H1 (cell line): ENCODE data around the gene ANGPTL2. TPM values are rescaled to one million over a fixed set of nuclear protein-coding genes. Genes with fewer than 3 reads are reported as not detected.
A peak's percentile ranks its signal among the peaks of the same experiment; 100 is the strongest.

ENCODE experiments used
- CTCF ChIA-PET: fragments of 300-600 bp; sonication (Branson Sonifier 250); formaldehyde crosslinking; loops from one replicate; lab custom pipeline; 2021; ENCODE audit not compliant: partially characterized antibody; lab: Charles Lee
- POLR2A ChIA-PET: fragments of 300-600 bp; sonication (Branson Sonifier 250); formaldehyde crosslinking; loops from one replicate; lab custom pipeline; 2021; ENCODE audit warnings: inconsistent platforms; ENCODE audit not compliant: partially characterized antibody; lab: Charles Lee
- DNase-seq, 2 experiments: peaks; one replicate each; pipeline versions ENCODE4 v3.0.0 to v3.0.0-alpha.2; 2010 to 2022; ENCODE audit warnings: low spot score in 2 of 2, low read depth in 1 of 2, mixed read lengths in 1 of 2
- FAIRE-seq: peaks from 2 replicates; lab custom pipeline; 2011; peaks lifted over from hg19 to GRCh38; lab: Jason Lieb, UNC
- H2AFZ ChIP-seq: 2 replicates; pipeline ENCODE4 v1.8.1; 2012; ENCODE audit warnings: low read length, inconsistent platforms
- H2AK5ac ChIP-seq: 2 replicates; pipeline ENCODE4 v1.6.1; 2013; ENCODE audit warnings: low read depth, low read length
- H2BK120ac ChIP-seq: replicated peaks from 2 replicates; pipeline ENCODE3; 2013; ENCODE audit warnings: low read depth, low read length, inconsistent platforms
- H2BK12ac ChIP-seq: 2 replicates; pipeline ENCODE4 v1.6.1; 2013; ENCODE audit warnings: low read depth, low read length
- H2BK15ac ChIP-seq: 2 replicates; pipeline ENCODE4 v1.6.1; 2013; ENCODE audit warnings: low read length
- H2BK20ac ChIP-seq: 2 replicates; pipeline ENCODE4 v1.6.1; 2013; ENCODE audit warnings: low read length
- H2BK5ac ChIP-seq: 2 replicates; pipeline ENCODE4 v1.6.1; 2013; ENCODE audit warnings: low read depth, low read length
- H3K14ac ChIP-seq: 2 replicates; pipeline ENCODE4 v1.6.1; 2013; ENCODE audit warnings: inconsistent platforms; ENCODE audit not compliant: insufficient read length
- H3K18ac ChIP-seq: 2 replicates; pipeline ENCODE4 v1.6.1; 2013; ENCODE audit warnings: low read length; ENCODE audit errors: extremely low read depth
- H3K23ac ChIP-seq: 2 replicates; pipeline ENCODE4 v1.6.1; 2013; ENCODE audit warnings: inconsistent platforms; ENCODE audit not compliant: insufficient read length
- H3K23me2 ChIP-seq: 2 replicates; pipeline ENCODE4 v1.6.1; 2013; ENCODE audit warnings: low read depth, low read length
- H3K27ac ChIP-seq: 2 replicates; pipeline ENCODE4 v1.6.1; 2011; ENCODE audit warnings: low read depth, low read length, inconsistent platforms
- H3K27me3 ChIP-seq, 4 experiments: replicated peaks in 1 of 4; 1 replicate in 1 of 4; 2 replicates in 3 of 4; pipeline versions ENCODE4 v1.6.1 to v1.8.1; 2011 to 2013; ENCODE audit warnings: low read length in 3 of 4, mild to moderate bottlenecking in 3 of 4, inconsistent platforms in 2 of 4, mixed read lengths in 2 of 4, moderate library complexity in 1 of 4; ENCODE audit not compliant: control insufficient read depth in 3 of 4, insufficient read depth in 3 of 4; ENCODE audit errors: extremely low read depth in 1 of 4
- H3K36me3 ChIP-seq, 4 experiments: 2 replicates each; pipeline versions ENCODE4 v1.6.1 to v1.8.1; 2011 to 2013; ENCODE audit warnings: mild to moderate bottlenecking in 4 of 4, low read length in 3 of 4, moderate library complexity in 2 of 4, control low read depth in 1 of 4, inconsistent platforms in 1 of 4; ENCODE audit not compliant: insufficient read depth in 4 of 4, control insufficient read depth in 2 of 4
- H3K4ac ChIP-seq: replicated peaks from 2 replicates; pipeline ENCODE3; 2013; ENCODE audit warnings: low read length, low read depth, mixed read lengths, inconsistent platforms; ENCODE audit not compliant: insufficient read length
- H3K4me1 ChIP-seq, 4 experiments: replicated peaks in 1 of 4; 1 replicate in 1 of 4; 2 replicates in 3 of 4; pipeline versions ENCODE4 v1.6.1 to v1.8.1; 2011 to 2013; ENCODE audit warnings: low read length in 3 of 4, inconsistent platforms in 2 of 4, mixed read lengths in 1 of 4; ENCODE audit not compliant: insufficient read depth in 4 of 4, control insufficient read depth in 3 of 4
- H3K4me2 ChIP-seq, 2 experiments: 2 replicates each; pipeline versions ENCODE4 v1.6.1 to v1.8.1; 2011 to 2013; ENCODE audit warnings: low read depth in 2 of 2, low read length in 2 of 2, control low read depth in 1 of 2, inconsistent platforms in 1 of 2, mild to moderate bottlenecking in 1 of 2; ENCODE audit not compliant: insufficient read depth in 1 of 2
- H3K4me3 ChIP-seq, 4 experiments: fragments of 200-600, 300-600 bp in 1 of 4; sonication (generic), shearing (Covaris generic), sonication (Bioruptor Twin) in 1 of 4; 2 replicates each; pipeline versions ENCODE4 v1.5.1 to v1.8.1; 2011 to 2016; ENCODE audit warnings: low read length in 4 of 4, low read depth in 3 of 4, control low read depth in 2 of 4, inconsistent platforms in 2 of 4, mild to moderate bottlenecking in 2 of 4, mixed read lengths in 1 of 4, moderate library complexity in 1 of 4; ENCODE audit not compliant: insufficient read depth in 2 of 4; ENCODE audit errors: extremely low read depth in 1 of 4
- H3K56ac ChIP-seq: replicated peaks from 2 replicates; pipeline ENCODE3; 2013; ENCODE audit warnings: low read depth, mild to moderate bottlenecking, mixed read lengths, low read length, inconsistent platforms; ENCODE audit not compliant: insufficient read length
- H3K79me1 ChIP-seq: 2 replicates; pipeline ENCODE4 v1.6.1; 2013; ENCODE audit warnings: low read depth, low read length, control low read depth
- H3K79me2 ChIP-seq, 2 experiments: 2 replicates each; pipeline versions ENCODE4 v1.6.1 to v1.8.1; 2012 to 2013; ENCODE audit warnings: low read length in 2 of 2, mild to moderate bottlenecking in 2 of 2, inconsistent platforms in 1 of 2; ENCODE audit not compliant: insufficient read depth in 2 of 2, control insufficient read depth in 1 of 2
- H3K9ac ChIP-seq, 4 experiments: replicated peaks in 1 of 4; 1 replicate in 1 of 4; 2 replicates in 3 of 4; pipeline versions ENCODE4 v1.6.1 to v1.8.1; 2011 to 2013; ENCODE audit warnings: low read depth in 3 of 4, low read length in 3 of 4, control low read depth in 2 of 4, mild to moderate bottlenecking in 2 of 4, moderate library complexity in 2 of 4, inconsistent platforms in 1 of 4; ENCODE audit errors: extremely low read depth in 1 of 4
- H3K9me3 ChIP-seq, 2 experiments: 2 replicates each; pipeline versions ENCODE4 v1.6.1 to v1.8.1; 2012 to 2013; ENCODE audit warnings: mild to moderate bottlenecking in 2 of 2, moderate library complexity in 2 of 2, control low read depth in 1 of 2, inconsistent platforms in 1 of 2, low read depth in 1 of 2, low read length in 1 of 2, mixed read lengths in 1 of 2; ENCODE audit not compliant: insufficient read depth in 2 of 2
- H4K20me1 ChIP-seq, 2 experiments: replicated peaks in 1 of 2; 2 replicates each; pipeline versions ENCODE3 to v1.8.1; 2011 to 2013; ENCODE audit warnings: inconsistent platforms in 2 of 2, low read length in 2 of 2, mild to moderate bottlenecking in 1 of 2; ENCODE audit not compliant: insufficient read depth in 2 of 2, control insufficient read depth in 1 of 2
- H4K5ac ChIP-seq: 2 replicates; pipeline ENCODE4 v1.6.1; 2013; ENCODE audit warnings: low read length, low read depth, mixed read lengths, inconsistent platforms; ENCODE audit not compliant: insufficient read length
- H4K8ac ChIP-seq: 2 replicates; pipeline ENCODE4 v1.8.0; 2013; ENCODE audit warnings: mild to moderate bottlenecking, moderate library complexity, low read length, inconsistent platforms; ENCODE audit not compliant: insufficient read depth; ENCODE audit errors: extremely low read depth
- H4K91ac ChIP-seq: replicated peaks from 2 replicates; pipeline ENCODE3; 2013; ENCODE audit warnings: low read length, mixed read lengths, inconsistent platforms; ENCODE audit not compliant: insufficient read length
- CTBP2 ChIP-seq: IDR thresholded peaks from 2 replicates; pipeline ENCODE4 v1.7.0; 2011; ENCODE audit warnings: borderline replicate concordance, mild to moderate bottlenecking, moderate library complexity, mixed read lengths, low read length; ENCODE audit not compliant: insufficient read depth, insufficient read length
- E2F6 ChIP-seq: IDR thresholded peaks from 2 replicates; pipeline ENCODE4 v1.6.1; 2012; ENCODE audit warnings: inconsistent platforms
- WGBS, 2 experiments: shearing (Covaris generic) in 1 of 2; methylation state at CpG; one replicate each; pipeline versions ENCODE4 v1.1.6 to v1.1.7; 2013 to 2015; ENCODE audit warnings: low lambda C conversion rate in 2 of 2, mixed read lengths in 2 of 2, inconsistent platforms in 1 of 2, low coverage in 1 of 2, missing lambda C conversion rate in 1 of 2; ENCODE audit not compliant: insufficient replicate concordance in 2 of 2, insufficient coverage in 1 of 2, insufficient read length in 1 of 2; ENCODE audit errors: extremely low coverage in 1 of 2, missing lambda C conversion rate in 1 of 2; 5-methylcytosine and 5-hydroxymethylcytosine counted together
- polyA plus RNA-seq, 7 experiments: library from polyadenylated mRNA; depleted of rRNA in 3 of 7; stranded (reverse) in 5 of 7; unstranded in 2 of 7; fragments of >200 nt in 5 of 7; fragments of 200-250 nt in 2 of 7; gene quantifications; 1 replicate in 5 of 7; 2 replicates in 1 of 7; 4 replicates in 1 of 7; pipeline versions ENCODE4 v1.2.1 to v1.2.3, GENCODE V29; 2011 to 2013; ENCODE audit warnings: missing spikeins in 2 of 7, mixed read lengths in 2 of 7
- total RNA-seq: library from RNA; stranded (reverse); fragmentation: NEBNext Ultra II Directional; extraction: Animal tissue kit (Norgen Biotek cat#: 25700); gene quantifications from 2 replicates; pipeline ENCODE4 v1.2.1, GENCODE V29; 2021

ANGPTL2 gene
- total and polyA plus RNA-seq, 2 of the 8 experiments (the other 6 are each of a cell fraction or from before 2014, with no cell fraction given), result 9.0 to 10.6 TPM

DNA sequence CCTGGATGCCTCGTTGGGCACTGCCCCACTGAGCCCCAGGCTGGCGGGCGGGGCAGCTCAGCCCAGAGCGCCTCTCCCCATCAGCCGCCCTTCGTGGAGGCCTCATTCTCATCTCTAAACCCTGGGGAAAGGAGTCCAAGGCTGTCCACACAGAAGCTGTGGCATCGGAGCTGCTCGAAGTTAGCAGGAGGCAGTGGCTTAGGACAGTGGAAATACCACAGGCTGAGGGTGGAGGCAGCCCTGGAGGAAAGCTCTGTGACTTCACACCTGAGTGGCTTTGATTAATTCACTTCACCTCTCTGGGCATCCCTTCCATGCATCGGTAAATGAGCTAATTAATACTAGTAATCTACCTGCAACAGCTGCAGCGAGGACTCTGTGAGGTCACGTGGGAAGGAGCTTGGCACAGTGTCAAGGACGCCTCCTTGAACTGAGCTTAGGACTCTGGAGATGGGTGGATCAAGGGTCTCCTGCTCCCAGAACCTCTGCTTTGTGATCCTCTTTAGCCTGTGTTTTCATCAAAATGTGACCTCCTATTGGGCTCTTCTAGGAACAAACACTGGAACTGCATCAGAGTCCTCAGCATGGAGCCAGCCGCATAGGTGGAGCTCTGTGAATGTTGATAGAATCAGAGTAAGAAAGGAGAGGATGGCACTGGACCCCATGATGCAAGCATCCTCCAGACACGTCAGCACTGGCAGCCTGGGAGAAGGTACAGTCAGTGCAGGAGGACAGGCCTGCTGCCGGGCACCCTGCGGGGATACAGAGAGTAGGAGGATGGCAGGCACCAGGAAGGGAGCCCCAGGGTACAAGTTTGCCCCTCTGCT, 842 bp upstream of the ANGPTL2 start:
- POLR2A ChIA-PET, result interaction anchor here (0.8 to 3.1 kb wide), 7 partner anchors 8 to 49 kb away, joined by 4 to 15 read pairs (median 7); no protein-coding TSS in a partner anchor
- Histone ChIP-seq H3K4me1 (peaks cover 9 to 17% (median 11%) of the 10 kb centered on the region in 4 experiments), H2BK120ac (peak overlapping the region; percentile 51)
- TF ChIP-seq CTBP2, result no peak
- peak; percentile 2; the same call in 1 of the 2 replicates for TF ChIP-seq E2F6
- TF ChIP-seq, all 59 proteins: peak for 1
- 0 out of 2 replicates have a peak overlapping the region, but pooled peaks have one; percentile 4 for H2AFZ ChIP-seq
- H2BK15ac ChIP-seq, result peak overlapping the region; percentile 55; the same call in 1 of the 2 replicates
- H3K79me2 ChIP-seq, result peaks cover 0 to 4% of the 10 kb centered on the region in 2 experiments; a peak in 1 of 4 replicates
- DNase-seq (no peak), FAIRE-seq (no peak)
- H3K36me3 ChIP-seq, result no peaks in the 10 kb centered on the region; a peak in 1 of 8 replicates
- H4K8ac ChIP-seq, result peak overlapping the region; percentile 62
- H3K56ac ChIP-seq, result no peak overlapping the region
- peak overlapping the region in 2 of 4 experiments; percentile 1 to 38; a peak in 3 of 7 replicates for H3K9ac ChIP-seq
- H3K23ac ChIP-seq, result no peak overlapping the region
- H4K5ac ChIP-seq, result peak overlapping the region; percentile 7
- H3K23me2 ChIP-seq, result peaks cover 13% of the 10 kb centered on the region
- H3K4ac ChIP-seq, result no peak overlapping the region
- H2BK20ac ChIP-seq, result no peak overlapping the region
- peaks cover 2 to 8% of the 10 kb centered on the region in 2 experiments for H4K20me1 ChIP-seq
- H3K27ac ChIP-seq, result no peak overlapping the region
- no peaks in the 10 kb centered on the region for H3K9me3 ChIP-seq
- 48% methylated on average over 13 of the region's 16 CpGs; no CpG with 5 or more reads in 1 of the 2 experiments for WGBS, 2 experiments
- peak overlapping the region; percentile 88 to 94 for H3K4me2 ChIP-seq
- peaks cover 2% of the 10 kb centered on the region; the same call in 1 of the 2 replicates for H3K79me1 ChIP-seq
- peak overlapping the region; percentile 84 for H2AK5ac ChIP-seq
- H3K18ac ChIP-seq, result 0 out of 2 replicates have a peak overlapping the region, but pooled peaks have one; percentile 61
- peak overlapping the region; percentile 78; the same call in 1 of the 2 replicates for H2BK12ac ChIP-seq
- CTCF ChIA-PET, result interaction anchor here (0.6 to 2.3 kb wide), 14 partner anchors 9 to 1297 kb away, joined by 3 to 14 read pairs (median 4); no protein-coding TSS in a partner anchor
- peak overlapping the region; percentile 26 for H4K91ac ChIP-seq
- H3K4me3 ChIP-seq, result peak overlapping the region in 2 of 4 experiments; percentile 61 to 68; a peak in 3 of 8 replicates
- no peak overlapping the region for H3K14ac ChIP-seq
- H2BK5ac ChIP-seq, result peak overlapping the region; percentile 58; the same call in 1 of the 2 replicates
- no peaks in the 10 kb centered on the region; a peak in 2 of 7 replicates for H3K27me3 ChIP-seq
